Neural cell (in vitro differentiated cells): ENCODE measurements around the gene PEF1. TPM values are rescaled to one million over a fixed set of nuclear protein-coding genes. Genes with fewer than 3 reads are reported as not detected.

Source experiments
- H2AFZ ChIP-seq: fragments of 200-600, 300-800 bp; sonication (generic), shearing (Covaris generic); 2 replicates; pipeline ENCODE4 v1.6.0; 2014; ENCODE audit warnings: low read depth, mild to moderate bottlenecking, antibody characterized with exemption, low read length, moderate library complexity
- H3F3A ChIP-seq: fragments of 200-600 bp; shearing (Covaris generic); 2 replicates; pipeline ENCODE4 v1.6.1; 2016; ENCODE audit warnings: mild to moderate bottlenecking, moderate library complexity, mixed read lengths, antibody characterized with exemption, low read length; ENCODE audit not compliant: insufficient read depth, poor library complexity, severe bottlenecking
- H3K27ac ChIP-seq: fragments of 200-600, 300-800 bp; sonication (generic), shearing (Covaris generic); 2 replicates; pipeline ENCODE4 v1.5.1; 2014; ENCODE audit warnings: mild to moderate bottlenecking, low read length, moderate library complexity
- H3K27me3 ChIP-seq: fragments of 300-800, 200-600 bp; sonication (generic), shearing (Covaris generic); 2 replicates; pipeline ENCODE4 v1.6.0; 2014; ENCODE audit warnings: mild to moderate bottlenecking, low read depth, low read length, moderate library complexity; ENCODE audit not compliant: insufficient read depth
- H3K36me3 ChIP-seq: fragments of 300-800, 200-600 bp; sonication (generic), shearing (Covaris generic); 2 replicates; pipeline ENCODE4 v1.5.1; 2014; ENCODE audit warnings: mild to moderate bottlenecking, antibody characterized with exemption, low read length, moderate library complexity; ENCODE audit not compliant: insufficient read depth
- H3K4me2 ChIP-seq: fragments of 300-800, 200-600 bp; sonication (generic), shearing (Covaris generic); 2 replicates; pipeline ENCODE4 v1.6.0; 2014; ENCODE audit warnings: mild to moderate bottlenecking, low read length
- H3K4me3 ChIP-seq: fragments of 300-800, 200-600 bp; sonication (generic), shearing (Covaris generic); 2 replicates; pipeline ENCODE4 v1.5.1; 2014; ENCODE audit warnings: mild to moderate bottlenecking, low read length, moderate library complexity
- H3K79me2 ChIP-seq: fragments of 200-600 bp; shearing (Covaris generic); replicated peaks from 2 replicates; pipeline ENCODE4 v1.6.0; 2014; ENCODE audit warnings: mild to moderate bottlenecking, low read length, moderate library complexity; ENCODE audit not compliant: insufficient read depth
- H3K9ac ChIP-seq: fragments of 300-800, 200-600 bp; sonication (generic), shearing (Covaris generic); 2 replicates; pipeline ENCODE4 v1.6.1; 2016; ENCODE audit warnings: mild to moderate bottlenecking, low read length, mixed read lengths
- H3K9me2 ChIP-seq: fragments of 200-600 bp; shearing (Covaris generic); 2 replicates; pipeline ENCODE4 v1.6.1; 2016; ENCODE audit warnings: mild to moderate bottlenecking, low read length, mixed read lengths; ENCODE audit not compliant: insufficient read depth
- H3K9me3 ChIP-seq: fragments of 200-600, 300-800 bp; sonication (generic), shearing (Covaris generic); 2 replicates; pipeline ENCODE4 v1.6.1; 2016; ENCODE audit warnings: mild to moderate bottlenecking, mixed run types, low read length, moderate library complexity, mixed read lengths
- H4K20me1 ChIP-seq: fragments of 200-600 bp; shearing (Covaris generic); 2 replicates; pipeline ENCODE4 v1.6.1; 2016; ENCODE audit warnings: mild to moderate bottlenecking, mixed run types; ENCODE audit not compliant: insufficient read depth
- EP300 ChIP-seq: fragments of 450-650 bp; conservative IDR thresholded peaks from 2 replicates; pipeline ENCODE4 v1.6.1; 2014; ENCODE audit warnings: antibody characterized with exemption, mild to moderate bottlenecking, moderate library complexity; ENCODE audit not compliant: poor library complexity, severe bottlenecking
- EZH2 ChIP-seq: fragments of 200-600, 300-800 bp; shearing (Covaris generic), sonication (generic); IDR thresholded peaks from 2 replicates; pipeline ENCODE4 v1.6.1; 2014; ENCODE audit warnings: antibody characterized with exemption, low read length, borderline replicate concordance, mild to moderate bottlenecking; ENCODE audit not compliant: insufficient read depth, poor library complexity, severe bottlenecking
- MXI1 ChIP-seq: fragments of 450-650 bp; conservative IDR thresholded peaks from 2 replicates; pipeline ENCODE4 v1.6.1; 2014; ENCODE audit warnings: antibody characterized with exemption, mild to moderate bottlenecking; ENCODE audit not compliant: poor library complexity, severe bottlenecking
- POLR2AphosphoS5 ChIP-seq: IDR thresholded peaks from 2 replicates; pipeline ENCODE4 v1.6.1; 2012
- RAD21 ChIP-seq: fragments of 450-650 bp; conservative IDR thresholded peaks from 2 replicates; pipeline ENCODE4 v1.6.1; 2014; ENCODE audit warnings: antibody characterized with exemption, mild to moderate bottlenecking, moderate library complexity
- SMC3 ChIP-seq: fragments of 450-650 bp; conservative IDR thresholded peaks from 2 replicates; pipeline ENCODE4 v1.6.1; 2014; ENCODE audit warnings: antibody characterized with exemption, mild to moderate bottlenecking, moderate library complexity; ENCODE audit not compliant: poor library complexity
- TAF1 ChIP-seq: IDR thresholded peaks from 2 replicates; pipeline ENCODE4 v1.6.1; 2012; ENCODE audit warnings: low read depth
- polyA plus RNA-seq: library from polyadenylated mRNA; depleted of rRNA; stranded (reverse); fragments of >200 nt; gene quantifications from 2 replicates; pipeline ENCODE4 v1.2.3, GENCODE V29; 2014
- TF ChIP-seq, protein P1 (sequence below): fragments of 450-650 bp; IDR thresholded peaks from 2 replicates; pipeline ENCODE4 v1.5.1; 2014; ENCODE audit warnings: antibody characterized with exemption, mild to moderate bottlenecking, moderate library complexity; ENCODE audit not compliant: poor library complexity, severe bottlenecking
- TF ChIP-seq, protein P2 (sequence below): IDR thresholded peaks from 2 replicates; pipeline ENCODE4 v1.6.1; 2012; ENCODE audit warnings: borderline replicate concordance

PEF1 gene
- polyA plus RNA-seq, 1 donor from 2014 or later, result 48.2 TPM

DNA sequence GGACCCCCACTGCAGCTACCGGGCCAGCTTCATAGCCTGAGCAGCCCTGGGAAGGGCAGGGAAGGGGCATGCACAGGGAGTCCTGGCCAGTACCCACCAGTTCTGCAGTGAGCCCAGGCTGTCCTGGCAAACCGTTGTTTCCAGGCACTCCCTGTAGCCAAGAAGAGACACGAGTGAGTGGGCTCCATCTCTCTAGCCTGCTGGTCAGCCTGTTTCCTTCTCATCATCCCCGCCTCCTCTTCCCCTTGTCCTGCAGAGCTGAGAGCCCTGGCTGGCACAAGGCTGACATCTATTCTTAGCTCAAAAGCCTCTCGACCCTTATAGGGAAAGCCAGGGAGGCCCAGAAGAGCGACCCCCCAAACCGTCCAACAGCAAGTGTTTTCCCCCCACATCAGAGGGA is 30.5 kb upstream of the PEF1 start:
- Histone ChIP-seq H3K9me2 (no peaks in the 10 kb centered on the region), H4K20me1 (no peaks in the 10 kb centered on the region), H3K27ac (no peak overlapping the region), H3K4me2 (no peak overlapping the region), H3K4me3 (no peak overlapping the region), H3K9me3 (no peaks in the 10 kb centered on the region), H3K27me3 (no peaks in the 10 kb centered on the region), H3K9ac (no peak overlapping the region), H3K79me2 (no peaks in the 10 kb centered on the region), H3K36me3 (no peaks in the 10 kb centered on the region), H3F3A (no peaks in the 10 kb centered on the region), H2AFZ (no peak overlapping the region)
- no peak for TF ChIP-seq POLR2AphosphoS5
- no peak for TF ChIP-seq EP300
- no peak for TF ChIP-seq MXI1
- TF ChIP-seq, protein P1, sequence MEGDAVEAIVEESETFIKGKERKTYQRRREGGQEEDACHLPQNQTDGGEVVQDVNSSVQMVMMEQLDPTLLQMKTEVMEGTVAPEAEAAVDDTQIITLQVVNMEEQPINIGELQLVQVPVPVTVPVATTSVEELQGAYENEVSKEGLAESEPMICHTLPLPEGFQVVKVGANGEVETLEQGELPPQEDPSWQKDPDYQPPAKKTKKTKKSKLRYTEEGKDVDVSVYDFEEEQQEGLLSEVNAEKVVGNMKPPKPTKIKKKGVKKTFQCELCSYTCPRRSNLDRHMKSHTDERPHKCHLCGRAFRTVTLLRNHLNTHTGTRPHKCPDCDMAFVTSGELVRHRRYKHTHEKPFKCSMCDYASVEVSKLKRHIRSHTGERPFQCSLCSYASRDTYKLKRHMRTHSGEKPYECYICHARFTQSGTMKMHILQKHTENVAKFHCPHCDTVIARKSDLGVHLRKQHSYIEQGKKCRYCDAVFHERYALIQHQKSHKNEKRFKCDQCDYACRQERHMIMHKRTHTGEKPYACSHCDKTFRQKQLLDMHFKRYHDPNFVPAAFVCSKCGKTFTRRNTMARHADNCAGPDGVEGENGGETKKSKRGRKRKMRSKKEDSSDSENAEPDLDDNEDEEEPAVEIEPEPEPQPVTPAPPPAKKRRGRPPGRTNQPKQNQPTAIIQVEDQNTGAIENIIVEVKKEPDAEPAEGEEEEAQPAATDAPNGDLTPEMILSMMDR, result no peak
- no peak for TF ChIP-seq SMC3
- no peak for TF ChIP-seq RAD21
- TF ChIP-seq TAF1, result no peak
- no peak for TF ChIP-seq EZH2
- TF ChIP-seq, protein P2, sequence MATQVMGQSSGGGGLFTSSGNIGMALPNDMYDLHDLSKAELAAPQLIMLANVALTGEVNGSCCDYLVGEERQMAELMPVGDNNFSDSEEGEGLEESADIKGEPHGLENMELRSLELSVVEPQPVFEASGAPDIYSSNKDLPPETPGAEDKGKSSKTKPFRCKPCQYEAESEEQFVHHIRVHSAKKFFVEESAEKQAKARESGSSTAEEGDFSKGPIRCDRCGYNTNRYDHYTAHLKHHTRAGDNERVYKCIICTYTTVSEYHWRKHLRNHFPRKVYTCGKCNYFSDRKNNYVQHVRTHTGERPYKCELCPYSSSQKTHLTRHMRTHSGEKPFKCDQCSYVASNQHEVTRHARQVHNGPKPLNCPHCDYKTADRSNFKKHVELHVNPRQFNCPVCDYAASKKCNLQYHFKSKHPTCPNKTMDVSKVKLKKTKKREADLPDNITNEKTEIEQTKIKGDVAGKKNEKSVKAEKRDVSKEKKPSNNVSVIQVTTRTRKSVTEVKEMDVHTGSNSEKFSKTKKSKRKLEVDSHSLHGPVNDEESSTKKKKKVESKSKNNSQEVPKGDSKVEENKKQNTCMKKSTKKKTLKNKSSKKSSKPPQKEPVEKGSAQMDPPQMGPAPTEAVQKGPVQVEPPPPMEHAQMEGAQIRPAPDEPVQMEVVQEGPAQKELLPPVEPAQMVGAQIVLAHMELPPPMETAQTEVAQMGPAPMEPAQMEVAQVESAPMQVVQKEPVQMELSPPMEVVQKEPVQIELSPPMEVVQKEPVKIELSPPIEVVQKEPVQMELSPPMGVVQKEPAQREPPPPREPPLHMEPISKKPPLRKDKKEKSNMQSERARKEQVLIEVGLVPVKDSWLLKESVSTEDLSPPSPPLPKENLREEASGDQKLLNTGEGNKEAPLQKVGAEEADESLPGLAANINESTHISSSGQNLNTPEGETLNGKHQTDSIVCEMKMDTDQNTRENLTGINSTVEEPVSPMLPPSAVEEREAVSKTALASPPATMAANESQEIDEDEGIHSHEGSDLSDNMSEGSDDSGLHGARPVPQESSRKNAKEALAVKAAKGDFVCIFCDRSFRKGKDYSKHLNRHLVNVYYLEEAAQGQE, result no peak

DNA sequence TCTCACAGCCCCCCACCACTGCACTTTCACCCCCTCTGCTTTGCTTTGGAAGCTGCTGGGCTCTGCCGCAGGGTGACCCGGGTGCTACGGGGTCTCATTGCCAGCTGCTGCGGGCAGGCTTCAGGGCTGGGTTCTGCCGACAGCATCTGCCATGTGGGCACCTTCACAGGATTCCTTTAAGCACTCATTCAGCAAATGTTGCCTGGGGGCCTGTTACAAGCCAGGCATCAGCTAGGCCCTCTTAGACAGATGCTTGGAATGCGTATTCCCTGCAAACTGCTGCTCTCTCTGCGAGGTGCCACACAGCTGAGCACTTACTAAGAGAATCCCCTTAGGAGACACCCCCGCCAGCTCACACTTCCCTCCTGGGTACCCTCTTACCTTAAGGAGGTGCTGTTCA is 29.9 kb upstream of the PEF1 start:
- Histone ChIP-seq H3K27ac (no peak overlapping the region), H3K36me3 (no peaks in the 10 kb centered on the region), H3K4me3 (no peak overlapping the region), H3K27me3 (no peaks in the 10 kb centered on the region), H2AFZ (no peak overlapping the region), H3K9me2 (no peaks in the 10 kb centered on the region), H3K4me2 (no peak overlapping the region), H3K9ac (no peak overlapping the region), H3K9me3 (no peaks in the 10 kb centered on the region), H4K20me1 (no peaks in the 10 kb centered on the region), H3F3A (no peaks in the 10 kb centered on the region), H3K79me2 (no peaks in the 10 kb centered on the region)
- no peak for TF ChIP-seq SMC3

DNA sequence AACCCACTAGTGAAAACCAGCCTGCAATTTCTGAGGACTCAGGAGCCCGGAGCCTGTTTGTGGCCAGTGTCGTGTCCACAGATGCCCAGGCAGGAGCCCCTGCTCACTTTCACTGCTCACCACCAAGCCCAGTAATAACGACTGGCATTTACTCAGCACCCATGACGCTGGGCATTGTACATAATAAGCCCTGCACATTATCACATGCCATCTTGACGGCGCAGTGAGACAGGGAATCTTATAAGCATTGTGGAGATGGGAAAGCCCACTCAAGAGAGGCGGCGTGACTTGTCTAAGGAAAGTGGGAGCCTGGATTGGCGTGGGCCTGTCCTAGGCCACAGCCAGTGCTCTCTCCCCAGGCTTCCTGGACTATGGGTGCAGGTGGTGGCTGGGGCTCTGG is 28.8 kb upstream of the PEF1 start:
- H2AFZ ChIP-seq, result no peak overlapping the region
- no peaks in the 10 kb centered on the region for H3K36me3 ChIP-seq
- H3K4me2 ChIP-seq, result no peak overlapping the region
- H3K9me3 ChIP-seq, result no peaks in the 10 kb centered on the region
- no peak overlapping the region for H3K9ac ChIP-seq
- TF ChIP-seq POLR2AphosphoS5 (no peak), RAD21 (no peak), EP300 (no peak), EZH2 (no peak), TAF1 (no peak), MXI1 (no peak)
- TF ChIP-seq, protein P1, result no peak
- TF ChIP-seq, protein P2, result no peak
- no peaks in the 10 kb centered on the region for H3K79me2 ChIP-seq
- H3K27ac ChIP-seq, result no peak overlapping the region
- H3K4me3 ChIP-seq, result no peak overlapping the region
- no peaks in the 10 kb centered on the region for H3F3A ChIP-seq
- no peaks in the 10 kb centered on the region for H3K9me2 ChIP-seq
- H4K20me1 ChIP-seq, result no peaks in the 10 kb centered on the region
- H3K27me3 ChIP-seq, result no peaks in the 10 kb centered on the region
